Ureter (tissue), 1 donor: ENCODE data around the gene PABPN1L. TPM values are rescaled to one million over a fixed set of nuclear protein-coding genes. Genes with fewer than 3 reads are reported as not detected.
"Not testable (repeated sequence)": the region's sequence is repeated elsewhere in the genome, so short reads cannot be mapped to it uniquely, and the experiment has no call there.

ENCODE experiments used
- DNase-seq: peaks from one replicate; pipeline ENCODE4 v3.0.0-alpha.2; 2020; ENCODE audit warnings: low spot score
- total RNA-seq: library from RNA; stranded (reverse); gene quantifications from one replicate; pipeline ENCODE4 v1.2.4, GENCODE V29; 2023
- donor health status: DM: yes; HTN: yes; CAD: no.

PABPN1L gene
- total RNA-seq, 1 donor from 2014 or later, result not detected

- DNase-seq, result no peak
These were observed 35.4 kb upstream of the PABPN1L start for GRCh38 chr16:88901718-88902337.

- no peak for DNase-seq
These were observed 34.2 kb upstream of the PABPN1L start for GRCh38 chr16:88900662-88901052.

DNA sequence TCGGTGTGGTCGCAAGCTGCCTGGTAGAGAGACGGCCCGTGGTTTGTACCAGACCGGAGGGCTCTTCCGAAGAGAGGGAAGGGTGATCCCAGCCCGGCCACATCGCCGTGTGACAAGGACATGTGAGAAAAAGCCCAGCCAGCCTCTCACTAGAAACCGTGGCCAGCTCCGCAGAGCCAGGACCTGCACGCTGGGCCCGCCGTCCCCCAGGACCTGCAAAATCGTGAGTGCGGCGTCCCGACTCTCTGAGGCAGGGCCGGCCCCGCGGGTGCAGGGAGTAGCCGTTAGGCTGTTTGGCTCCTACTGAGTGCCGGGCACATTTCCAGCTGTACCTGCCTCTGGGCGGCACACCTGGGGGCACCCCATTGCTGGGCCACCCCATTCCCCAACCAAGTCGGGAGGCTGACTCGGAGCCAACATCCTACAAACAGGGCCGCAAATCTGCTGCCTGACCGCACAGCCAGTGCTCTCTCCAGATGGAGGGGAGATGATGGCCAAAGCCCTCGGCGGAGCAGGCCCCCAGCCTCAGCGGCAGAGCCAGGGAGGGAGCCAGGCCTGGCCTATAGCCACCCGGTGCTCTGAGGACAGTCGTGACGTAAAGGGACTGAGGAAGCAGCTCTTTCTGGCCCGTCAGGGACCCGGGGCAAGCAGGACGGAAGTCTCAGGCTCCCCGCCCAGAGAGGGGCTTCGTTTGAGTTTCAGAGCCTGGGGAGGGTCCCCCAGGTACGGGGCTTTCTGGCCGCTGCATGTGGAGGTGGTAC lies 33.6 kb upstream of the PABPN1L start:
- DNase-seq, result no peak

DNA sequence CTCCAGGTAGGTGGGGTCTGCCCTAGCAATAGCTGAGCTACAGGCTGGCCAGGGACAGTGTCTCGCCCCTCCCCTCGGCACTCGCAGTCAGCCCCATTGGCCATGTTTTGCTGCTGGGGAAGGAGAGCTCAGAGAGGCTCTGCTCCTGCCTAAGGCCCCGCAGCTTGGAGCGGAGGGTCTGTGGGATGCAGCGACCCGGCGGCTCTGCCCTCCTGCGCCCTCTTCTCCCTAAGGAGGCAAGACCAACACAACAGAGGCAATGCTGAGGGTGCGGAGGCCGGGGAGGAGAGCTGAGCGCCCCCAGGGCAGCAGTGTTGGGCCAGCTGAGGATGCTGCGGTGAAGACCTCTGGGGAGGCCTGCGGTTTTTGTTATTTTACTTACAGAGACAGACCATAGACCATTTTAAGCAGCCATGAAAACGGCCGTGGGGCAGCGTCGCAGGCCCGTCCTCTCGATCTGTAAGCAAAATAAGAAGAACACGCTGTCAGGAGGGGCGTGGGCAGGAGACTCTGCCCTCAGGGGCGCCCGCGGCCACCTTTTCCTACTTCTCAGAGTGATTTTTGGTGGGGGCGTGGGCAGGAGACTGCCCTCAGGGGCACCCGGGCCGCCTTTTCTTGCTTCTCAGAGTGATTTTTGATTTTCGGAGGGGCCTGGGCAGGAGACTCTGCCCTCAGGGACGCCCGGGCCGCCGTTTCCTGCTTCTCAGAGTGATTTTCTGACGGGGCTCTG lies 31.4 kb upstream of the PABPN1L start:
- no peak for DNase-seq

DNA sequence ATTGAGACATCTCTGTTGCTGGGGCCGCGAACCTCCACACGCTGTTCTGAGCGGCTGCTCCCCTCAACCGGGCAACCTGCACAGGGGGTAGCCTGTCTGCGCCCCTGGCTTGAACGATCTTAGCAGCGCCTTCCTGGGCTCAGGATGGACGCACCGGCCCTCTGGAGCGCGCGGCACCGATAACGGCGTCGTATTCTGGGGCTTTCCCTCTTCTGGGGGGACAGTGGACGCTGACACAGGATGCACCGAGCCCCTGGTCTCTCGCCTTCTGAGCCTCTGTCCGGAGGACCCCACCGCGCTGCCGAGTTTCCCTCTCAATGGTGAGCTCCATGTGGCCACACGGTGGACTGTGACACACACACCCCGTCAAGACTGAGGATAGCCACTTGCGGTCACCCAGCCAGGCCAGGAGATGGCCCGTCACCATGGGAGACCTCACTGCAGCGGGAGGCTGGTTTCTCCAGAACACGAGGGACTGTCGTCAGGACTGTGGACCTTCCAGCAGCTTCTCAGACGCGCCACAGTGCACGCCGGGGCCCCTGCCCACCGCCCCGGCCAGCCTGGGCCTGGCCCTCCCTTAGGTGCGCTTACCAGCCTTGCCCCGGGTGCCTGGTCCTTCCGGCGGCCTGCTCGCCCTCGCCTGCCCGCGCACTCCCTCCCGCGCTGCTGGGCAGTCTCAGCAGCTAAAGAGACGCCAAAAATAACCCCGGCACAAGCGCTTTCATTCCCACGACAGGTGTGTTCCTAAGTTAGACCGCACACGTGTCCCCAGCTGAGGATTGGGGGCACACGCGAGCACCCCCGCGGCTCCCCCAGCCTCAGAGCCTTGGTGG lies 30.0 kb upstream of the PABPN1L start:
- DNase-seq, result no peak

- DNase-seq, result no peak
These were observed 28.9 kb upstream of the PABPN1L start for GRCh38 chr16:88895335-88895734.

GRCh38 chr16:88894681-88895300 lies 28.3 kb upstream of the PABPN1L start:
- no peak for DNase-seq

DNA sequence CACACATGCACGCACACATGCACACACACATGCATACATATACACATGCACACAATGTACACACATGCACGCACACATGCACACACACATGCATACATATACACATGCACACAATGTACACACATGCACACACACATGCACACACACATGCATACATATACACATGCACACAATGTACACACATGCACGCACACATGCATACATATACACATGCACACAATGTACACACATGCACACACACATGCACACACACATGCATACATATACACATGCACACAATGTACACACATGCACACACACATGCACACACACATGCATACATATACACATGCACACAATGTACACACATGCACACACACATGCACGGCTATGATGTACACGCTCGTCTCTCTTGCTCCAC lies 27.8 kb upstream of the PABPN1L start:
- DNase-seq, result not testable (repeated sequence)

DNA sequence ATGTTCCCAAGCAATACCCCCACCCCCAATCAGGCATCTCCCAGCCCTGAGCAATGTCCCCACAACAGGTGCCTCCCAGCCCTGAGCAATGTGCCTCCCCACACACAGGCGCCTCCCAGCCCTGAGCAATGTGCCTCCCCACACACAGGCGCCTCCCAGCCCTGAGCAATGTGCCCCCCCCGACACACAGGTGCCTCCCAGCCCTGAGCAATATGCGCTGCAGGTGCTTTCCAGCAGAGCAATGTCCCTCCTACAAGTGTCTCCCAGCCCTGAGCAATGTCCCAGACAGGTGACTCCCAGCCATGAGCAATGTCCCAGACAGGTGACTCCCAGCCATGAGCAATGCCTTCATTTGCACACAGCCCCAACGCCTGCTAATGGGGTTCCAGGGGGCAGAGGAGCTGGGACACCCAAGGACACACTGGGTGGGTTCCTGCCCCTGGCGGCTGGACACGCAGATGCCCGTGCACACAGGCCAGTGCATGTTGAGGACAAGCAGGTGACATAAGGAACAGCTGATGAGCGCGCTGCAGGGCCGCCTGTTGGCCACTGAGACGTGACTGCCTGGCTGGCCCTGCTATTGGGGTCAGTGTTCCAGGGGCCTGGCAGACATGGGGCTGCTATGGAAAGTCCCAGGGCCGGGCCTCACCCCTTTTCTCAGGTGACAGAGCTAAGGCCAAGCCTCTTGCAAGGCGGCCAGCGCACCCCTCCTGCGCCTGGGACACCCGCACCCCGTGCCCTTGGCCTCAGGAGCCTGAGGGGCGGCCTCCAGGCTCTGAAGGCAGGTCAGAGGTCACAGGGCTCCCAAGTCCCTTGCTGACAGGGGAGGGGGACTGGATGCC lies 26.9 kb upstream of the PABPN1L start:
- no peak for DNase-seq

DNA sequence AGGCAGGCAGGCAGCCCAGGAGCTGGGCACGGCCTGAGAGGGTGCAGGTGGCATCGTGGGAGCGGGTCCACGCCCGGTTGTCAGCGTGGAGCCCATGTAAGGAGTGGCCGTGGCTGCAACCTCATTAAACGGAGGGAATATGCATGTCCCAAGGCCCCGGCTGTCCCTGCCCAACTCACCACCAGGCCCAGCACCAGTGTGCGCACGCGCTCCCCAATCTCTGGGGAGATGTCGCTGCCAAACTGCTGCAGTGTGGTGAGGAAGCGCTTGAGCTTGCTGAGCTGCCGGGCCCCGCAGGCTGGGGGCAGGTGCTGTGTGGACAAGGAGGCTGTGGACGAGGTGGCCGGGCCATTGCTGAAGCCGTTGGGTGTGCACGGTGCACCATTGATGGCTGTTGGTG lies 25.6 kb upstream of the PABPN1L start:
- no peak for DNase-seq

DNA sequence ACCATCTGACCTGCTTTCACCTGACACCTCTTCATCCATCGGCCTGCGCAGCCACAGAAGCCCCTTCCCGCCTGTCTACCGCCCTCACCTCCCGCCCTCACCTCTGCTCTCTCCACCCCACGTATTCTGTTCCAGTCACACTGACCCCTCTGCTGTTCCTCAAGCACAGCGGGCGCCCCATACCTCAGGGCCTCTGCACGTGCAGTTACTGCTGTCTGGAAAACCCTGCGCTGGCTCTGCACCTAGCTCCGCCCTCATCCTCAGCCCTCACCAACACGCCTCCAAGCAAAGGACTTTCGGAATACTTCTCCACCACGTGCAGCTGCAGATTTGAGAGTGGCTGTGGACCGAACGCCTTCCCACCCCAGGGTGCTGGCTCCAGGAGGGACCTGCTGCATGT lies 24.6 kb upstream of the PABPN1L start:
- no peak for DNase-seq

DNA sequence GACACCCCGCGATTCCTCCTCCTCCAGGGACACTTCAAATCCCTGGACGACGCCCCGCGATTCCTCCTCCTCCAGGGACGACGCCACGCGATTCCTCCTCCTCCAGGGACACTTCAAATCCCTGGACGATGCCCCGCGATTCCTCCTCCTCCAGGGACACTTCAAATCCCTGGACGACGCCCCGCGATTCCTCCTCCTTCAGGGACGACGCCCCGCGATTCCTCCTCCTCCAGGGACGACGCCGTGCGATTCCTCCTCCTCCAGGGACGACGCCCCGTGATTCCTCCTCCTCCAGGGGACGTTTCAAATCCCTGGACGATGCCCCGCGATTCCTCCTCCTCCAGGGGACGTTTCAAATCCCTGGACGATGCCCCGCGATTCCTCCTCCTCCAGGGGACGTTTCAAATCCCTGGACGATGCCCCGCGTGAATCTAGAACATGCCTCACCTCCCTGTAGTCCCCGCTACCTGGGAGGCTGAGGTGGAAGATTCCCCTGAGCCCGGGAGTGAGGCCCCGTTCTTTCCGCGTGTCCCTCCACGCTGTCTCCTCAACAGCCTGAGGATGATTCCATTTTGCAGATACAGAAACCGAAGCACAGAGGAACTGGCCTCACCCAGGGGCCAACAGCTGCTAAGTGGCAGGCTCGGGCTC lies 23.4 kb upstream of the PABPN1L start:
- not testable (repeated sequence) for DNase-seq

- DNase-seq, result no peak
These were observed 22.3 kb upstream of the PABPN1L start for GRCh38 chr16:88888461-88889387.

- no peak for DNase-seq
These were observed 21.6 kb upstream of the PABPN1L start for GRCh38 chr16:88888057-88888456.

DNA sequence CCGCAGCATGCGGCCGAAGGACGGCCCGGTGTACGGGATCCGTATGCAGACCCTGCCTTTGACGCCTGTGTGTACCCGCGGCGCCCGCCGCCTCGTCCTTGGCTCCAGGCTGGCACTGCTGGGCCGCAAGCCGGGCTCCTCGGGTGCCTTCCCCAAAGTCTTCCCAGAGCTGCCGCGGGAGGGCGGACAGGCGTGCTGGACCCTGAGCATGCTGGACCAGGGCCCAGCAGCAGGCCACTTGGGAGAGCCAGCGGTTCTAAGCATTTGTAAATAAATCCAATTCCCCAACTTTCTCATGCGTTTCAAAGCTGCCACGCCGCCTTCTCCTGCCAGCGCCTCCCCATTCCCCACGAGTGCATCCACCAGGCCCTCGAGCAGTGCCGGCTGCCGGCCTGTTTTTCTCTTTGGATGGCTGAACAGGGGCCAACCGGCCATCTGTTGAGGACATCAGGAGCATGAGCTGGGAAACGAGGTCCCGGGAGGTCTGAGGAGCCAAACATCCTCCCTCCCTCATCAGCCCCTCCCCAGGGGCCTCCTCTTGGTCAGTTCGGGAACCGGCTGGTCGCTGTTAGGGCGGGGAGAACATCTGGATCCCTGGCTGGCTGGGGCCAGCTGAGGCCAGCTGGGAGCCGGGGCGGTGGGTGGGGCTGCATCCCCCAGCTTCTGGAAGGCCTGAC lies 20.5 kb upstream of the PABPN1L start:
- peak; percentile 54 for DNase-seq

GRCh38 chr16:88886420-88886844 lies 20.0 kb upstream of the PABPN1L start:
- DNase-seq, result no peak

DNA sequence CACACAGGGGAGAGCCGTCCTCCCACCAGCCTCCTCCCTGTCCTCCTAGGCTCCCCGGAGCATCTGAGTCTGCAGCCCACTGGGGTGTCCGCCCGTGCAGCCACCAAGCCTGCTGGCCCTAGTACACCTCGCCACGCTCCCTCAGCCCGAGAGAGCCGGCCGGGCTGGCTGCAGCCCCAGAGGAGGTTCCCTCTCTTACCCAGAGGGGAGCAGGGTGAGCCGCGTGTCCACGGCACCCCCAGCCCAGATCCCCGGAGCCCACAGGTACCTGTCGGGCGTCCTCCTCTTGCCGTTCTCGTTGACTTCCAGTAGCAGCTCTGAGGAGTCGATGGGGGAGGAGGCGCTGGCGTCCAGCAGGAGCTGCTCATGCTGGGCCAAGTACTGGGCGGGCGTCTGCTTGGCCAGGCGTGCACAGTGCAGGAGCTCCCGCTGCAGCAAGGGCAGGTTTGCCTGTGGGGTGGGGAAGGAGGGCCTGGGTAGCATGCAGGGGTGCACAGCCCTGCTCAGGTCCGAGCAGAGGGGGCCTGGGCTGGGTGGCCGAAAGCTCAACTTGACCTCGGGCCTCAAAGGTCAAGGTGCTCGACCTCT lies 19.3 kb upstream of the PABPN1L start:
- no peak for DNase-seq
